SK-N-SH (cell line): ENCODE measurements around the gene DDIAS. TPM values are rescaled to one million over a fixed set of nuclear protein-coding genes. Genes with fewer than 3 reads are reported as not detected.

ENCODE experiments used
- CTCF ChIA-PET: fragments of 300-600, 350-600 bp; formaldehyde crosslinking; extraction: SDS; loops from one replicate; lab custom pipeline; 2021; lab: Yijun Ruan, JAX
- POLR2A ChIA-PET: fragments of 350-600 bp; sonication (Branson Sonifier 250); formaldehyde crosslinking; extraction: SDS; loops from one replicate; lab custom pipeline; 2020; ENCODE audit warnings: antibody characterized with exemption, inconsistent platforms; lab: Yijun Ruan, JAX
- DNase-seq: peaks from one replicate; pipeline ENCODE4 v3.0.0; 2012
- H2AFZ ChIP-seq: fragments of 200-600 bp; sonication (generic); 2 replicates; pipeline ENCODE4 v1.8.1; 2016; ENCODE audit warnings: antibody characterized with exemption, mild to moderate bottlenecking, low read depth
- H3F3A ChIP-seq: fragments of 200-600 bp; sonication (generic); replicated peaks from 2 replicates; pipeline ENCODE3; 2016; ENCODE audit warnings: antibody characterized with exemption, mild to moderate bottlenecking; ENCODE audit not compliant: insufficient read depth
- H3K27ac ChIP-seq, 2 experiments: fragments of 200-500 bp in 1 of 2; fragments of 200-600 bp in 1 of 2; sonication (Bioruptor generic) in 1 of 2; sonication (generic), shearing (Covaris generic) in 1 of 2; 2 replicates each; pipeline versions ENCODE4 v1.5.1 to v1.6.1; 2014 to 2016; ENCODE audit warnings: low read depth in 2 of 2, inconsistent platforms in 1 of 2, low read length in 1 of 2, mild to moderate bottlenecking in 1 of 2, mixed read lengths in 1 of 2
- H3K27me3 ChIP-seq: fragments of 200-600 bp; sonication (generic), shearing (Covaris generic); 2 replicates; pipeline ENCODE4 v1.6.1; 2016; ENCODE audit warnings: mixed run types; ENCODE audit not compliant: insufficient read depth
- H3K36me3 ChIP-seq, 2 experiments: fragments of 200-500 bp in 1 of 2; fragments of 200-600 bp in 1 of 2; sonication (Bioruptor generic) in 1 of 2; sonication (generic) in 1 of 2; replicated peaks in 1 of 2; 2 replicates each; pipeline versions ENCODE3 to v1.5.1; 2014 to 2016; ENCODE audit warnings: low read length in 1 of 2, mild to moderate bottlenecking in 1 of 2; ENCODE audit not compliant: insufficient read depth in 2 of 2, control insufficient read depth in 1 of 2
- H3K4me1 ChIP-seq, 2 experiments: fragments of 200-500 bp in 1 of 2; fragments of 200-600 bp in 1 of 2; sonication (Bioruptor generic) in 1 of 2; sonication (generic), shearing (Covaris generic) in 1 of 2; 2 replicates each; pipeline versions ENCODE4 v1.5.1 to v1.6.1; 2014 to 2016; ENCODE audit warnings: low read depth in 1 of 2, low read length in 1 of 2, mixed run types in 1 of 2; ENCODE audit not compliant: insufficient read depth in 2 of 2, control insufficient read depth in 1 of 2
- H3K4me2 ChIP-seq: fragments of 200-600 bp; sonication (generic), shearing (Covaris generic); 2 replicates; pipeline ENCODE4 v1.6.1; 2017; ENCODE audit warnings: mixed run types
- H3K4me3 ChIP-seq, 2 experiments: fragments of 200-500 bp in 1 of 2; fragments of 200-600 bp in 1 of 2; sonication (Bioruptor generic) in 1 of 2; sonication (generic), shearing (Covaris generic) in 1 of 2; 2 replicates each; pipeline versions ENCODE4 v1.5.1 to v1.8.1; 2014 to 2016; ENCODE audit warnings: low read depth in 2 of 2, inconsistent platforms in 1 of 2, low read length in 1 of 2, mild to moderate bottlenecking in 1 of 2, mixed read lengths in 1 of 2, moderate library complexity in 1 of 2
- H3K79me2 ChIP-seq: fragments of 200-600 bp; sonication (generic); 2 replicates; pipeline ENCODE4 v1.8.1; 2017; ENCODE audit warnings: mild to moderate bottlenecking; ENCODE audit not compliant: insufficient read depth
- H3K9ac ChIP-seq: fragments of 200-600 bp; sonication (generic); 2 replicates; pipeline ENCODE4 v1.6.1; 2017; ENCODE audit warnings: mixed run types
- H3K9me2 ChIP-seq: fragments of 200-600 bp; sonication (generic); 2 replicates; pipeline ENCODE4 v1.6.1; 2017; ENCODE audit warnings: mixed run types
- H3K9me3 ChIP-seq: fragments of 200-600 bp; sonication (generic); 2 replicates; pipeline ENCODE4 v1.6.1; 2017; ENCODE audit warnings: mixed run types, mild to moderate bottlenecking, moderate library complexity
- H4K20me1 ChIP-seq: fragments of 200-600 bp; sonication (generic); 2 replicates; pipeline ENCODE4 v1.6.1; 2017; ENCODE audit warnings: mild to moderate bottlenecking, mixed run types; ENCODE audit not compliant: insufficient read depth
- CHD2 ChIP-seq: fragments of 150-350 bp; IDR thresholded peaks from 2 replicates; pipeline ENCODE4 v1.6.1; 2018; ENCODE audit warnings: low read length; ENCODE audit not compliant: partially characterized antibody
- EP300 ChIP-seq, 2 experiments: IDR thresholded peaks; 2 replicates each; pipeline versions ENCODE4 v1.4.0 to v1.6.1; 2012; ENCODE audit warnings: borderline replicate concordance in 1 of 2, low read depth in 1 of 2, low read length in 1 of 2
- EZH2phosphoT487 ChIP-seq: fragments of 200-600 bp; sonication (generic); IDR thresholded peaks from 2 replicates; pipeline ENCODE4 v1.6.1; 2017; ENCODE audit warnings: low read depth, mixed run types, mild to moderate bottlenecking, antibody characterized with exemption, moderate library complexity, borderline replicate concordance
- FOXJ3 ChIP-seq: sonication (generic); formaldehyde crosslinking; IDR thresholded peaks from 2 replicates; pipeline ENCODE4 v1.5.1; 2020; ENCODE audit warnings: mild to moderate bottlenecking, missing genetic modification reagents
- GABPA ChIP-seq: IDR thresholded peaks from 2 replicates; pipeline ENCODE4 v1.4.0; 2012; ENCODE audit warnings: low read depth, mild to moderate bottlenecking
- GATA2 ChIP-seq: sonication (generic); formaldehyde crosslinking; IDR thresholded peaks from 2 replicates; pipeline ENCODE4 v1.5.0; 2020; ENCODE audit warnings: mild to moderate bottlenecking, missing genetic modification reagents
- JUND ChIP-seq: IDR thresholded peaks from 2 replicates; pipeline ENCODE4 v1.4.0; 2012
- MEF2A ChIP-seq: IDR thresholded peaks from 2 replicates; pipeline ENCODE4 v1.4.0; 2012; ENCODE audit warnings: low read depth, borderline replicate concordance
- MXI1 ChIP-seq: IDR thresholded peaks from 2 replicates; pipeline ENCODE4 v1.6.1; 2012; ENCODE audit warnings: mild to moderate bottlenecking, low read depth, low read length, improper control_type of control experiment
- NFIC ChIP-seq: IDR thresholded peaks from 2 replicates; pipeline ENCODE4 v1.4.0; 2012; ENCODE audit warnings: borderline replicate concordance
- NRF1 ChIP-seq: IDR thresholded peaks from 2 replicates; pipeline ENCODE4 v1.6.1; 2012; ENCODE audit warnings: low read depth, mild to moderate bottlenecking, low read length
- RFX5 ChIP-seq: IDR thresholded peaks from 2 replicates; pipeline ENCODE4 v1.6.1; 2012; ENCODE audit warnings: mild to moderate bottlenecking, improper control_type of control experiment, low read length
- RXRA ChIP-seq: IDR thresholded peaks from 2 replicates; pipeline ENCODE4 v1.4.0; 2012; ENCODE audit warnings: low read depth, mild to moderate bottlenecking, borderline replicate concordance
- TAF1 ChIP-seq: IDR thresholded peaks from 2 replicates; pipeline ENCODE4 v1.6.1; 2012; ENCODE audit warnings: low read depth, mild to moderate bottlenecking, low read length, moderate library complexity, borderline replicate concordance
- YY1 ChIP-seq: IDR thresholded peaks from 2 replicates; pipeline ENCODE4 v1.4.0; 2012; ENCODE audit warnings: low read depth, mild to moderate bottlenecking
- WGBS: methylation state at CpG from one replicate; pipeline ENCODE4 v1.1.6; 2017; ENCODE audit warnings: low lambda C conversion rate; 5-methylcytosine and 5-hydroxymethylcytosine counted together
- polyA plus RNA-seq, 3 experiments: library from polyadenylated mRNA; depleted of rRNA; stranded (reverse); fragments of >200 nt; gene quantifications; 2 replicates each; pipeline ENCODE4 v1.2.3, GENCODE V29; 2012
- TF ChIP-seq, protein P1 (sequence below): fragments of 200-600 bp; sonication (generic); IDR thresholded peaks from 2 replicates; pipeline ENCODE4 v1.6.1; 2017; ENCODE audit warnings: antibody characterized with exemption, mild to moderate bottlenecking, moderate library complexity
- TF ChIP-seq, protein P2 (sequence below): fragments of 150-350 bp; IDR thresholded peaks from 2 replicates; pipeline ENCODE4 v1.6.1; 2016; ENCODE audit warnings: mild to moderate bottlenecking, low read depth, low read length
- TF ChIP-seq, protein P3 (sequence below): IDR thresholded peaks from 2 replicates; pipeline ENCODE4 v1.4.0; 2012; ENCODE audit warnings: low read depth, borderline replicate concordance
- TF ChIP-seq, protein P4 (sequence below): IDR thresholded peaks from 2 replicates; pipeline ENCODE4 v1.4.0; 2012; ENCODE audit warnings: low read depth, borderline replicate concordance
- TF ChIP-seq, protein P5 (sequence below): IDR thresholded peaks from 2 replicates; pipeline ENCODE4; 2012

DDIAS gene
- polyA plus RNA-seq, 1 of the 3 experiments (the other 2 are of a cell fraction), result 4.4 TPM

DNA sequence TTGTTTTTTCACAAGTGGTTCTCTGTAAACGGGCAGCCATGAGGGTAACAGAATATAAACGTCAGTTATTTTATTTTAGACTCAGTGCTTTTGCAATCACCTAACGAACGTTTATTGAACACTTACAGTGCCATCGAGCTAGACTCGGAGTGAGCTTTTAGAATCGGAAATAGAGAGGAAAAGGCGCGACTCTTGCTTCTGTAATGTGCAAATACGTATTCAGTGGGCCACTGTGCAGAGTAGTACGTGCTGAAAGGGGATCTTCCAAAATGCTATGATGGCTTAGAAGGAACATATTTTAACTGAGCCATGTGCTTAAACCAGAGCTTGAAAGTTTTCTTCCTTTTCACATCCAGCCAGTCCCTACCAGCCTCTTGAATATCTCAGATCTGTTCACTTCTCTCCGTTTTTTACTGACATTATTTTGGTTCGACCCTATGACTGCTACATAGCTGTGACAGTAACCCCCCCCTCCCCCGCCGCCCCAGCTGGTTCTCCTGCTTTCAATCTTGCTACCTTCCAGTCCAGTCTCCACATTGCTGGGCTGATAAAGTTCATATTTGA lies 468 bp downstream of the DDIAS start (continued):
- TF ChIP-seq, protein P1, sequence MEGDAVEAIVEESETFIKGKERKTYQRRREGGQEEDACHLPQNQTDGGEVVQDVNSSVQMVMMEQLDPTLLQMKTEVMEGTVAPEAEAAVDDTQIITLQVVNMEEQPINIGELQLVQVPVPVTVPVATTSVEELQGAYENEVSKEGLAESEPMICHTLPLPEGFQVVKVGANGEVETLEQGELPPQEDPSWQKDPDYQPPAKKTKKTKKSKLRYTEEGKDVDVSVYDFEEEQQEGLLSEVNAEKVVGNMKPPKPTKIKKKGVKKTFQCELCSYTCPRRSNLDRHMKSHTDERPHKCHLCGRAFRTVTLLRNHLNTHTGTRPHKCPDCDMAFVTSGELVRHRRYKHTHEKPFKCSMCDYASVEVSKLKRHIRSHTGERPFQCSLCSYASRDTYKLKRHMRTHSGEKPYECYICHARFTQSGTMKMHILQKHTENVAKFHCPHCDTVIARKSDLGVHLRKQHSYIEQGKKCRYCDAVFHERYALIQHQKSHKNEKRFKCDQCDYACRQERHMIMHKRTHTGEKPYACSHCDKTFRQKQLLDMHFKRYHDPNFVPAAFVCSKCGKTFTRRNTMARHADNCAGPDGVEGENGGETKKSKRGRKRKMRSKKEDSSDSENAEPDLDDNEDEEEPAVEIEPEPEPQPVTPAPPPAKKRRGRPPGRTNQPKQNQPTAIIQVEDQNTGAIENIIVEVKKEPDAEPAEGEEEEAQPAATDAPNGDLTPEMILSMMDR, result no peak

DNA sequence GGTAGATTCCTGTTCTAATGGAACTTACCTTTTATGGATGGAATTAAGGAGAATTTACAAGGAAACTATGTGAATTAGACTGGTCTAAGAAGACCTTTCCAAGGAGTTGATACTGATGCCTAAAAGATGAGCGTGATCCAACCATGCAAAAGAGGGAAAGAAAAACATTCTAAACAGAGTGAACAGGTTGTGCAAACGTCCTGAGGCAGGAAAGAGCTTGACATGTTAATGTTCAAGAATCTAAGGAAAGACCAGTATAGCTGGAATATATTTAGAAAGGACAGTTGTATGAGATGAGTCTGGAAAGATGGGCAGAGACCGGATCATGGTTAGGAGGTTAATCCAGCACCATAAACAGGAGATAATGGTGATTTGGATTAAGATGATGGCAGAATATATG lies 1.3 kb downstream of the DDIAS start:
- CTCF ChIA-PET, result interaction anchor here (2.8 kb wide), 1 partner anchor 347 kb away, joined by 13 read pairs; no protein-coding TSS in a partner anchor
- Histone ChIP-seq H4K20me1 (no peaks in the 10 kb centered on the region), H3K27me3 (no peaks in the 10 kb centered on the region), H3K79me2 (peaks cover 54% of the 10 kb centered on the region)
- no peak for DNase-seq
- TF ChIP-seq RFX5, result no peak
- no peak for TF ChIP-seq GABPA
- TF ChIP-seq, protein P2, sequence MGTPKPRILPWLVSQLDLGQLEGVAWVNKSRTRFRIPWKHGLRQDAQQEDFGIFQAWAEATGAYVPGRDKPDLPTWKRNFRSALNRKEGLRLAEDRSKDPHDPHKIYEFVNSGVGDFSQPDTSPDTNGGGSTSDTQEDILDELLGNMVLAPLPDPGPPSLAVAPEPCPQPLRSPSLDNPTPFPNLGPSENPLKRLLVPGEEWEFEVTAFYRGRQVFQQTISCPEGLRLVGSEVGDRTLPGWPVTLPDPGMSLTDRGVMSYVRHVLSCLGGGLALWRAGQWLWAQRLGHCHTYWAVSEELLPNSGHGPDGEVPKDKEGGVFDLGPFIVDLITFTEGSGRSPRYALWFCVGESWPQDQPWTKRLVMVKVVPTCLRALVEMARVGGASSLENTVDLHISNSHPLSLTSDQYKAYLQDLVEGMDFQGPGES, result no peak
- no peak for TF ChIP-seq NFIC
- no peak for TF ChIP-seq EZH2phosphoT487
- TF ChIP-seq NRF1, result no peak
- TF ChIP-seq, protein P3, sequence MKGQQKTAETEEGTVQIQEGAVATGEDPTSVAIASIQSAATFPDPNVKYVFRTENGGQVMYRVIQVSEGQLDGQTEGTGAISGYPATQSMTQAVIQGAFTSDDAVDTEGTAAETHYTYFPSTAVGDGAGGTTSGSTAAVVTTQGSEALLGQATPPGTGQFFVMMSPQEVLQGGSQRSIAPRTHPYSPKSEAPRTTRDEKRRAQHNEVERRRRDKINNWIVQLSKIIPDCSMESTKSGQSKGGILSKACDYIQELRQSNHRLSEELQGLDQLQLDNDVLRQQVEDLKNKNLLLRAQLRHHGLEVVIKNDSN, result no peak
- TF ChIP-seq EP300 (IDR thresholded peaks at IDR 0.05; ENCODE audit: borderline replicate concordance in 1 of 2, low read depth in 1 of 2, low read length in 1 of 2), result no peak
- TF ChIP-seq, protein P1, result no peak
- no peak for TF ChIP-seq RXRA
- no peak for TF ChIP-seq FOXJ3
- TF ChIP-seq, protein P4, sequence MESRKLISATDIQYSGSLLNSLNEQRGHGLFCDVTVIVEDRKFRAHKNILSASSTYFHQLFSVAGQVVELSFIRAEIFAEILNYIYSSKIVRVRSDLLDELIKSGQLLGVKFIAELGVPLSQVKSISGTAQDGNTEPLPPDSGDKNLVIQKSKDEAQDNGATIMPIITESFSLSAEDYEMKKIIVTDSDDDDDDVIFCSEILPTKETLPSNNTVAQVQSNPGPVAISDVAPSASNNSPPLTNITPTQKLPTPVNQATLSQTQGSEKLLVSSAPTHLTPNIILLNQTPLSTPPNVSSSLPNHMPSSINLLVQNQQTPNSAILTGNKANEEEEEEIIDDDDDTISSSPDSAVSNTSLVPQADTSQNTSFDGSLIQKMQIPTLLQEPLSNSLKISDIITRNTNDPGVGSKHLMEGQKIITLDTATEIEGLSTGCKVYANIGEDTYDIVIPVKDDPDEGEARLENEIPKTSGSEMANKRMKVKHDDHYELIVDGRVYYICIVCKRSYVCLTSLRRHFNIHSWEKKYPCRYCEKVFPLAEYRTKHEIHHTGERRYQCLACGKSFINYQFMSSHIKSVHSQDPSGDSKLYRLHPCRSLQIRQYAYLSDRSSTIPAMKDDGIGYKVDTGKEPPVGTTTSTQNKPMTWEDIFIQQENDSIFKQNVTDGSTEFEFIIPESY, result no peak
- TF ChIP-seq GATA2 (CRISPR knock-in tag), result no peak
- no peak for TF ChIP-seq MEF2A
- no peak for TF ChIP-seq MXI1
- no peak for TF ChIP-seq CHD2
- TF ChIP-seq YY1, result no peak
- TF ChIP-seq, protein P5, sequence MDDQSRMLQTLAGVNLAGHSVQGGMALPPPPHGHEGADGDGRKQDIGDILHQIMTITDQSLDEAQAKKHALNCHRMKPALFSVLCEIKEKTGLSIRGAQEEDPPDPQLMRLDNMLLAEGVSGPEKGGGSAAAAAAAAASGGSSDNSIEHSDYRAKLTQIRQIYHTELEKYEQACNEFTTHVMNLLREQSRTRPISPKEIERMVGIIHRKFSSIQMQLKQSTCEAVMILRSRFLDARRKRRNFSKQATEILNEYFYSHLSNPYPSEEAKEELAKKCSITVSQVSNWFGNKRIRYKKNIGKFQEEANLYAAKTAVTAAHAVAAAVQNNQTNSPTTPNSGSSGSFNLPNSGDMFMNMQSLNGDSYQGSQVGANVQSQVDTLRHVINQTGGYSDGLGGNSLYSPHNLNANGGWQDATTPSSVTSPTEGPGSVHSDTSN, result no peak
- TF ChIP-seq JUND, result no peak
- no peak for TF ChIP-seq TAF1
- TF ChIP-seq, all 33 proteins: peak for 0
- Histone ChIP-seq H3F3A (no peaks in the 10 kb centered on the region), H3K4me2 (no peak overlapping the region; the same call in 1 of the 2 replicates), H3K36me3 (no peaks in the 10 kb centered on the region), H2AFZ (no peak overlapping the region), H3K4me1 (peaks cover 4 to 29% of the 10 kb centered on the region in 2 experiments), H3K4me3 (no peak overlapping the region; a peak in 1 of 4 replicates), H3K9ac (no peak overlapping the region), H3K9me2 (no peaks in the 10 kb centered on the region), H3K9me3 (no peaks in the 10 kb centered on the region), H3K27ac (no peak overlapping the region)
- 73% methylated on average over 3 of the region's 3 CpGs for WGBS
- POLR2A ChIA-PET, result no interaction called here
